WTC11 (cell line): ENCODE results near the gene KAT6B. TPM values are rescaled to one million over a fixed set of nuclear protein-coding genes. Genes with fewer than 3 reads are reported as not detected.

Source experiments
- ATAC-seq: fragments of 200-7000 bp; cut with Tn5 transposase; 2 replicates; pipeline ENCODE4 v1.10.0; 2021; ENCODE audit warnings: mild to moderate bottlenecking, moderate library complexity
- CTCF ChIA-PET: fragments of 300-600 bp; sonication (Branson Sonifier 250); formaldehyde crosslinking; loops from one replicate; lab custom pipeline; 2021; ENCODE audit warnings: antibody characterized with exemption; lab: Charles Lee
- POLR2A ChIA-PET: fragments of 350-600 bp; sonication (Branson Sonifier 250); formaldehyde crosslinking; loops from one replicate; lab custom pipeline; 2021; ENCODE audit warnings: antibody characterized with exemption; lab: Charles Lee
- DNase-seq: peaks from one replicate; pipeline ENCODE4 v3.0.0; 2021; ENCODE audit warnings: low spot score
- H3K27ac Mint-ChIP-seq: 2 replicates; pipeline ENCODE4 v1.8.0; 2021; ENCODE audit warnings: mixed read lengths
- H3K27me3 Mint-ChIP-seq: 2 replicates; pipeline ENCODE4 v1.8.0; 2021; ENCODE audit warnings: low read depth, mild to moderate bottlenecking, moderate library complexity, mixed read lengths
- H3K36me3 Mint-ChIP-seq: 2 replicates; pipeline ENCODE4 v1.8.0; 2021; ENCODE audit warnings: mixed read lengths
- H3K4me1 Mint-ChIP-seq: 2 replicates; pipeline ENCODE4 v1.8.0; 2022; ENCODE audit warnings: mixed read lengths
- H3K4me3 Mint-ChIP-seq: 2 replicates; pipeline ENCODE4 v1.8.0; 2021; ENCODE audit warnings: mild to moderate bottlenecking, moderate library complexity, mixed read lengths
- H3K9me3 Mint-ChIP-seq: 2 replicates; pipeline ENCODE4 v1.8.0; 2021; ENCODE audit warnings: mixed read lengths
- CREB1 ChIP-seq: sonication (generic); formaldehyde crosslinking; IDR thresholded peaks from 2 replicates; pipeline ENCODE4 v1.8.0; 2023; ENCODE audit warnings: mild to moderate bottlenecking, missing genetic modification reagents
- FOXK1 ChIP-seq: sonication (generic); formaldehyde crosslinking; IDR thresholded peaks from 2 replicates; pipeline ENCODE4 v1.8.0; 2022; ENCODE audit warnings: mild to moderate bottlenecking, moderate library complexity, missing genetic modification reagents
- JUN ChIP-seq: sonication (generic); formaldehyde crosslinking; IDR thresholded peaks from 2 replicates; pipeline ENCODE4 v1.8.0; 2023; ENCODE audit warnings: mild to moderate bottlenecking, missing genetic modification reagents
- NFATC4 ChIP-seq: fragments of 250-450 bp; sonication (Bioruptor Pico); IDR thresholded peaks from 2 replicates; pipeline ENCODE4 v1.9.0; 2021; ENCODE audit warnings: mild to moderate bottlenecking
- RORB ChIP-seq: fragments of 250-450 bp; sonication (Bioruptor Pico); IDR thresholded peaks from 2 replicates; pipeline ENCODE4 v1.9.0; 2021; ENCODE audit warnings: mild to moderate bottlenecking
- SMAD4 ChIP-seq: sonication (generic); formaldehyde crosslinking; IDR thresholded peaks from 2 replicates; pipeline ENCODE4 v1.8.0; 2022; ENCODE audit warnings: mild to moderate bottlenecking, missing genetic modification reagents
- ZMAT4 ChIP-seq: fragments of 250-450 bp; sonication (Bioruptor Pico); IDR thresholded peaks from 2 replicates; pipeline ENCODE4 v1.9.0; 2021; ENCODE audit warnings: mild to moderate bottlenecking
- ZNF121 ChIP-seq: sonication (generic); formaldehyde crosslinking; IDR thresholded peaks from 2 replicates; pipeline ENCODE4 v1.8.0; 2023; ENCODE audit warnings: missing genetic modification reagents
- ZNF263 ChIP-seq: sonication (generic); formaldehyde crosslinking; IDR thresholded peaks from 2 replicates; pipeline ENCODE4 v1.8.1; 2022; ENCODE audit warnings: low read depth, mild to moderate bottlenecking, moderate library complexity, missing genetic modification reagents
- ZNF423 ChIP-seq: fragments of 250-450 bp; sonication (Bioruptor Pico); IDR thresholded peaks from 2 replicates; pipeline ENCODE4 v2.1.2; 2022; ENCODE audit warnings: mild to moderate bottlenecking, moderate library complexity
- total RNA-seq: library from RNA; stranded (reverse); gene quantifications from 3 replicates; pipeline ENCODE4 v1.2.3, GENCODE V29; 2021
- TF ChIP-seq, protein P1 (sequence below): sonication (generic); formaldehyde crosslinking; IDR thresholded peaks from 2 replicates; pipeline ENCODE4 v1.8.0; 2022; ENCODE audit warnings: mild to moderate bottlenecking, missing genetic modification reagents
- TF ChIP-seq, protein P2 (sequence below): fragments of 250-450 bp; sonication (Bioruptor Pico); IDR thresholded peaks from 2 replicates; pipeline ENCODE4 v1.9.0; 2021; ENCODE audit warnings: mild to moderate bottlenecking
- TF ChIP-seq, protein P3 (sequence below): fragments of 250-450 bp; sonication (Bioruptor Pico); IDR thresholded peaks from 2 replicates; pipeline ENCODE4 v2.1.2; 2022; ENCODE audit warnings: mild to moderate bottlenecking, moderate library complexity

KAT6B gene
- total RNA-seq, 1 experiment from 2014 or later = 18.5 TPM

- no peak overlapping the region for H3K4me3 Mint-ChIP-seq
- no peaks in the 10 kb centered on the region for H3K9me3 Mint-ChIP-seq
- DNase-seq (no peak), ATAC-seq (no peak)
- no peak overlapping the region for H3K27ac Mint-ChIP-seq
- peaks cover 18% of the 10 kb centered on the region for H3K36me3 Mint-ChIP-seq
- no peaks in the 10 kb centered on the region for H3K27me3 Mint-ChIP-seq
- CTCF ChIA-PET = no interaction called here
- TF ChIP-seq CREB1 (CRISPR knock-in tag) = no peak
- H3K4me1 Mint-ChIP-seq = peaks cover 9% of the 10 kb centered on the region
- POLR2A ChIA-PET = no interaction called here
Observed at GRCh38 chr10:74841265-74841973, 15.0 kb downstream of the KAT6B start.

- Mint-ChIP-seq H3K4me1 (peaks cover 6% of the 10 kb centered on the region), H3K27me3 (no peaks in the 10 kb centered on the region), H3K27ac (no peak overlapping the region), H3K4me3 (no peak overlapping the region), H3K9me3 (no peaks in the 10 kb centered on the region), H3K36me3 (peaks cover 18% of the 10 kb centered on the region)
- ChIA-PET CTCF (no interaction called here), POLR2A (no interaction called here)
- TF ChIP-seq, protein P1, sequence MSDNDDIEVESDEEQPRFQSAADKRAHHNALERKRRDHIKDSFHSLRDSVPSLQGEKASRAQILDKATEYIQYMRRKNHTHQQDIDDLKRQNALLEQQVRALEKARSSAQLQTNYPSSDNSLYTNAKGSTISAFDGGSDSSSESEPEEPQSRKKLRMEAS (CRISPR knock-in tag) = no peak
- TF ChIP-seq ZNF423 (CRISPR knock-in tag) (no peak), ZMAT4 (CRISPR knock-in tag) (no peak), SMAD4 (CRISPR knock-in tag) (no peak), RORB (CRISPR knock-in tag) (no peak), ZNF121 (CRISPR knock-in tag) (no peak), FOXK1 (CRISPR knock-in tag) (no peak)
- TF ChIP-seq, protein P2, sequence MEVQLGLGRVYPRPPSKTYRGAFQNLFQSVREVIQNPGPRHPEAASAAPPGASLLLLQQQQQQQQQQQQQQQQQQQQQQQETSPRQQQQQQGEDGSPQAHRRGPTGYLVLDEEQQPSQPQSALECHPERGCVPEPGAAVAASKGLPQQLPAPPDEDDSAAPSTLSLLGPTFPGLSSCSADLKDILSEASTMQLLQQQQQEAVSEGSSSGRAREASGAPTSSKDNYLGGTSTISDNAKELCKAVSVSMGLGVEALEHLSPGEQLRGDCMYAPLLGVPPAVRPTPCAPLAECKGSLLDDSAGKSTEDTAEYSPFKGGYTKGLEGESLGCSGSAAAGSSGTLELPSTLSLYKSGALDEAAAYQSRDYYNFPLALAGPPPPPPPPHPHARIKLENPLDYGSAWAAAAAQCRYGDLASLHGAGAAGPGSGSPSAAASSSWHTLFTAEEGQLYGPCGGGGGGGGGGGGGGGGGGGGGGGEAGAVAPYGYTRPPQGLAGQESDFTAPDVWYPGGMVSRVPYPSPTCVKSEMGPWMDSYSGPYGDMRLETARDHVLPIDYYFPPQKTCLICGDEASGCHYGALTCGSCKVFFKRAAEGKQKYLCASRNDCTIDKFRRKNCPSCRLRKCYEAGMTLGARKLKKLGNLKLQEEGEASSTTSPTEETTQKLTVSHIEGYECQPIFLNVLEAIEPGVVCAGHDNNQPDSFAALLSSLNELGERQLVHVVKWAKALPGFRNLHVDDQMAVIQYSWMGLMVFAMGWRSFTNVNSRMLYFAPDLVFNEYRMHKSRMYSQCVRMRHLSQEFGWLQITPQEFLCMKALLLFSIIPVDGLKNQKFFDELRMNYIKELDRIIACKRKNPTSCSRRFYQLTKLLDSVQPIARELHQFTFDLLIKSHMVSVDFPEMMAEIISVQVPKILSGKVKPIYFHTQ = no peak
- TF ChIP-seq, protein P3, sequence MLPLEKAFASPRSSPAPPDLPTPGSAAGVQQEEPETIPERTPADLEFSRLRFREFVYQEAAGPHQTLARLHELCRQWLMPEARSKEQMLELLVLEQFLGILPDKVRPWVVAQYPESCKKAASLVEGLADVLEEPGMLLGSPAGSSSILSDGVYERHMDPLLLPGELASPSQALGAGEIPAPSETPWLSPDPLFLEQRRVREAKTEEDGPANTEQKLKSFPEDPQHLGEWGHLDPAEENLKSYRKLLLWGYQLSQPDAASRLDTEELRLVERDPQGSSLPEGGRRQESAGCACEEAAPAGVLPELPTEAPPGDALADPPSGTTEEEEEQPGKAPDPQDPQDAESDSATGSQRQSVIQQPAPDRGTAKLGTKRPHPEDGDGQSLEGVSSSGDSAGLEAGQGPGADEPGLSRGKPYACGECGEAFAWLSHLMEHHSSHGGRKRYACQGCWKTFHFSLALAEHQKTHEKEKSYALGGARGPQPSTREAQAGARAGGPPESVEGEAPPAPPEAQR = no peak
- ATAC-seq (no peak), DNase-seq (no peak)
Observed at GRCh38 chr10:74842301-74842954, 16.0 kb downstream of the KAT6B start.

DNA sequence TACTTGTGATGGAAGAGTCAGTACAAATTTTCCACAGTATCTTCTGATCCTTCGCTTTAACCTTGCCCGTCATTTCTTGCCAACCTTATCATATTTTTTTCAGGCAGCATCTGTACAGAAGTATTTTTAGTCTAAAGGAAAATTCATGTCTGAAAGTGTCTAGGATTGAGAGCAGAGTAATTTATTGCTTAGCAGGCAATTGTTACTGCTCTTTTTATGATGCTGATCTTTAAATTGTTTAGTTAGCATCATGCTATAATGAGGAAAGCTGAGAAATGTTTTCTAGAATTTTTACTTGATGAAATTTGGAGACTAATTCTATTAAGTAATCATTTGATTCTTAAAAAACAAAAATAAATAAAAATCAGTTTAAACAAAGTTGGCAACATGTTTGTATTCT lies 20.6 kb downstream of the KAT6B start:
- POLR2A ChIA-PET = no interaction called here
- no peak overlapping the region for H3K4me3 Mint-ChIP-seq
- H3K36me3 Mint-ChIP-seq = peaks cover 14% of the 10 kb centered on the region
- no peak for ATAC-seq
- H3K4me1 Mint-ChIP-seq = peaks cover 4% of the 10 kb centered on the region
- CTCF ChIA-PET = no interaction called here
- no peak for DNase-seq
- no peaks in the 10 kb centered on the region for H3K9me3 Mint-ChIP-seq
- no peak for TF ChIP-seq JUN (CRISPR knock-in tag)
- TF ChIP-seq ZNF263 (CRISPR knock-in tag) = no peak
- H3K27me3 Mint-ChIP-seq = no peaks in the 10 kb centered on the region
- no peak overlapping the region for H3K27ac Mint-ChIP-seq

DNA sequence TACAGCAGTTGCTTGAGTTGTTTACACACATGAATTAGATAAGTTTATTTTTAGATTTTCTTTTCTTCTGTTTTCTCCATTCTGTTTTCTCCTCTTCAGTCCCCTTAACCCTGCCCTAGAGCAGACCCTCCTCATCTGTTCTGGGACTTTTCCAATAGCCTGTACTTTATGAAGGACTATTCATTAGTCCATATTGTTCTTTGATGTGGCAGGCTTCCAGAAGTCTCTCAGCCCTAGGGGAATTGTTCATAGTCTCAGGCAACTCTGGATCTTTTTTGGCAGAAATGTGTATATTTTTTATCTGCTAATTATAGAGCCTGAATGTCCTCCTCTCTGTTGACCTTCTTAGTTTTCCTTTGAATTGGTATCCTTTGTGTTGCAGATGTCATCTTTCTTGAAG lies 25.4 kb downstream of the KAT6B start:
- Mint-ChIP-seq H3K27me3 (no peaks in the 10 kb centered on the region), H3K27ac (peak overlapping the region; percentile 92), H3K36me3 (0 out of 2 replicates have a peak, but pooled peaks cover 3% of the 10 kb centered on the region), H3K9me3 (peaks cover 7% of the 10 kb centered on the region), H3K4me1 (peaks cover 26% of the 10 kb centered on the region), H3K4me3 (no peak overlapping the region)
- ChIA-PET CTCF (no interaction called here), POLR2A (interaction anchor here (0.6 kb wide), 1 partner anchor 11 kb away, joined by 3 read pairs; no protein-coding TSS in a partner anchor)
- TF ChIP-seq NFATC4 (CRISPR knock-in tag) = no peak
- DNase-seq = no peak
- ATAC-seq = no peak
